ENCODE measurements around the gene FAXDC2. TPM values are rescaled to one million over a fixed set of nuclear protein-coding genes. Genes with fewer than 3 reads are reported as not detected.
"Not testable (repeated sequence)": the region's sequence is repeated elsewhere in the genome, so short reads cannot be mapped to it uniquely, and the experiment has no call there.

FAXDC2 gene
- total RNA-seq, 1 donor: 17.4 TPM

GRCh38 chr5:154842689-154843530, 7.5 kb downstream of the FAXDC2 start:
- DNase-seq (ENCODE audit: low read depth): no peak
- no peak overlapping the region for H3K4me3 ChIP-seq (ENCODE audit: low read depth, low read length)
- TF ChIP-seq CTCF (IDR thresholded peaks at IDR 0.05; ENCODE audit: insufficient read depth, low read length): no peak

- TF ChIP-seq CTCF (IDR thresholded peaks at IDR 0.05; ENCODE audit: insufficient read depth, low read length): no peak
- DNase-seq (ENCODE audit: low read depth): no peak
- no peak overlapping the region for H3K4me3 ChIP-seq (ENCODE audit: low read depth, low read length)
These were observed 9.1 kb downstream of the FAXDC2 start for GRCh38 chr5:154841273-154841661.

GRCh38 chr5:154840435-154841272, 9.7 kb downstream of the FAXDC2 start:
- DNase-seq (ENCODE audit: low read depth): no peak

GRCh38 chr5:154837009-154837901, 13.1 kb downstream of the FAXDC2 start:
- TF ChIP-seq CTCF (IDR thresholded peaks at IDR 0.05; ENCODE audit: insufficient read depth, low read length): no peak
- DNase-seq (ENCODE audit: low read depth): no peak
- no peak overlapping the region for H3K4me3 ChIP-seq (ENCODE audit: low read depth, low read length)

More at GRCh38 chr5:154840435-154841272, 9.7 kb downstream of the FAXDC2 start:
- TF ChIP-seq CTCF (IDR thresholded peaks at IDR 0.05; ENCODE audit: insufficient read depth, low read length): no peak
- no peak overlapping the region for H3K4me3 ChIP-seq (ENCODE audit: low read depth, low read length)

- no peak overlapping the region for H3K4me3 ChIP-seq (ENCODE audit: low read depth, low read length)
- DNase-seq (ENCODE audit: low read depth): no peak
These were observed 14.2 kb downstream of the FAXDC2 start for GRCh38 chr5:154836225-154836624.

GRCh38 chr5:154835701-154836052, 14.7 kb downstream of the FAXDC2 start:
- not testable (repeated sequence) for H3K4me3 ChIP-seq (ENCODE audit: low read depth, low read length)

More at GRCh38 chr5:154836225-154836624, 14.2 kb downstream of the FAXDC2 start:
- no peak for TF ChIP-seq CTCF (IDR thresholded peaks at IDR 0.05; ENCODE audit: insufficient read depth, low read length)

More at GRCh38 chr5:154835701-154836052, 14.7 kb downstream of the FAXDC2 start:
- DNase-seq (ENCODE audit: low read depth): not testable (repeated sequence)
